Measurements from ENCODE around the gene RGS7BP.

RGS7BP gene

DNA sequence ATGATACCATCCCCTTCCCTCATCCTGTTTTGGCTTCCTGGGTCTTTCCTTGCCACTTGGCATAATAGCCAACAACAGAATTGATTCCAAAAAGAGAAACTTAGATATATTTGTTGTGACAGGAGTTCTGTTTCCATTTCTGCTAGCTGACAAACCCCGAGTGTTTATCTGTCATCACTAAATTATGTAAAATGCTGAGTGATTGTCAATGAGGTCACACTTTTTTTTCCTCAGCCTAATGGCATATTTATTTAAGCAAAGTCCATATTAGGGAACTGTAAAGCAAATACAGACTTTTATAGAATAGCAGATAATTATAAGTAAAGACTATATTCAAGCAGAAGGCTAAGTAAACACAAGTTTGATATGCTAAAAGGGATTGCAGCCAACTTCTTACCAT, 64.0 kb downstream of the RGS7BP start:
- Histone ChIP-seq H2AFZ (ENCODE audit: low read depth, low read length) (no peak overlapping the region), H3K9me3 (ENCODE audit: insufficient read depth, low read length) (no peaks in the 10 kb centered on the region), H4K20me1 (ENCODE audit: insufficient read depth, low read length) (no peaks in the 10 kb centered on the region), H3K27me3 (ENCODE audit: low read depth, low read length) (no peaks in the 10 kb centered on the region), H3K4me2 (ENCODE audit: low read length) (no peak overlapping the region), H3K79me2 (ENCODE audit: low read length) (no peaks in the 10 kb centered on the region), H3K36me3 (replicated peaks; ENCODE audit: low read depth, low read length) (no peaks in the 10 kb centered on the region), H3K4me3 (ENCODE audit: low read length) (no peak overlapping the region), H3K9ac (ENCODE audit: low read length) (no peak overlapping the region), H3K27ac (ENCODE audit: low read length) (no peak overlapping the region), H3K4me1 (ENCODE audit: low read length) (peaks cover 9% of the 10 kb centered on the region)
- TF ChIP-seq, protein P1, sequence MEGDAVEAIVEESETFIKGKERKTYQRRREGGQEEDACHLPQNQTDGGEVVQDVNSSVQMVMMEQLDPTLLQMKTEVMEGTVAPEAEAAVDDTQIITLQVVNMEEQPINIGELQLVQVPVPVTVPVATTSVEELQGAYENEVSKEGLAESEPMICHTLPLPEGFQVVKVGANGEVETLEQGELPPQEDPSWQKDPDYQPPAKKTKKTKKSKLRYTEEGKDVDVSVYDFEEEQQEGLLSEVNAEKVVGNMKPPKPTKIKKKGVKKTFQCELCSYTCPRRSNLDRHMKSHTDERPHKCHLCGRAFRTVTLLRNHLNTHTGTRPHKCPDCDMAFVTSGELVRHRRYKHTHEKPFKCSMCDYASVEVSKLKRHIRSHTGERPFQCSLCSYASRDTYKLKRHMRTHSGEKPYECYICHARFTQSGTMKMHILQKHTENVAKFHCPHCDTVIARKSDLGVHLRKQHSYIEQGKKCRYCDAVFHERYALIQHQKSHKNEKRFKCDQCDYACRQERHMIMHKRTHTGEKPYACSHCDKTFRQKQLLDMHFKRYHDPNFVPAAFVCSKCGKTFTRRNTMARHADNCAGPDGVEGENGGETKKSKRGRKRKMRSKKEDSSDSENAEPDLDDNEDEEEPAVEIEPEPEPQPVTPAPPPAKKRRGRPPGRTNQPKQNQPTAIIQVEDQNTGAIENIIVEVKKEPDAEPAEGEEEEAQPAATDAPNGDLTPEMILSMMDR (IDR thresholded peaks at IDR 0.05; ENCODE audit: low read depth, low read length), result no peak
- TF ChIP-seq EZH2phosphoT487 (IDR thresholded peaks at IDR 0.05; ENCODE audit: low read depth), result no peak

DNA sequence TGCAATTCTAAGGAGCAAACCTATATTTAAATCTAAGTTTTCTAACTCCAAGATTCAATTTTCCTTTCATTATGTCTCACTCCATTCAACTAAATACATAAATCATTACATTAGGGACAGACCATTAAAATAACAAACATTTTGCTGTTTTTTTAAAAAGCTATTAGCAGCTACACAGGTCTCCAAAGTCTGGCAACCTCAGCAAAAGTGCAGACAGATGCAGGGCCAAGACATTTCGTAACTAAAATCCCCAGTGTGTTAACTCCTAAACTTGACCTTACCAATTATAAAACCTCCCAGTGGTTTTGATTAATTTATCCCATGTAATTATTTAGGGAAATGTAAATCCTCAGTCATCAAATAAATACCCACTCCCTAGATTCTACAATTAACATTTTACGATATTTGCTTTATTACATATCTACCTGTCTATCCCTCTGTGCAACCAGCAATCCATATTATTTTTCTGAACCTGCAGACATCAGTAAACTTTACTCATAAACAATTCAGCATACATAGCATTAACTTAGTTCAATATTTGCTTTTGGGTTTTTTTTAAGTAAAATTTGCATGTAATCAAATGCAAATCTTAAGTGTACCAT, 64.7 kb downstream of the RGS7BP start:
- H3K9ac ChIP-seq (ENCODE audit: low read length), result no peak overlapping the region
- no peak overlapping the region for H2AFZ ChIP-seq (ENCODE audit: low read depth, low read length)

DNA sequence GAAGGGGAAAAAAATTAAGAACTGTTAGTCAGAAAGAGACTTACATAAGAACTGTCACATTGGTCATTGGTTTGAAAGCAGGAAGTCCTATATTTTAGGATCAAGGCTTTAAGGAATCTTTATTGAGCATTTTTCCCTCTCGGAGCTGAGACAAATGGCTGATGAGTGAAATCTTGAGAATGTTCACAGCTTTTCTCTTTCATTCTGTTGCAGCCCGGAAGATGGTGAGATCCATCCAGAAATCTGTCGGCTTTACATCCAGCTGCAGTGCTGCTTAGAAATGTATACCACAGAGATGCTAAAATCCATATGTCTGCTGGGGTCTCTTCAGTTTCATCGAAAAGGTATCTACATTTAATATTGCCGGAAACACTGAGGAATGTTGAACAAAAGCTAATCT, 69.7 kb downstream of the RGS7BP start:
- no peaks in the 10 kb centered on the region for H3K27me3 ChIP-seq (ENCODE audit: low read depth, low read length)
- no peak overlapping the region for H2AFZ ChIP-seq (ENCODE audit: low read depth, low read length)
- no peak overlapping the region for H3K4me2 ChIP-seq (ENCODE audit: low read length)
- TF ChIP-seq, protein P1 (IDR thresholded peaks at IDR 0.05; ENCODE audit: low read depth, low read length), result no peak
- H3K36me3 ChIP-seq (replicated peaks; ENCODE audit: low read depth, low read length), result no peaks in the 10 kb centered on the region
- no peaks in the 10 kb centered on the region for H4K20me1 ChIP-seq (ENCODE audit: insufficient read depth, low read length)
- no peak overlapping the region for H3K9ac ChIP-seq (ENCODE audit: low read length)
- no peak overlapping the region for H3K27ac ChIP-seq (ENCODE audit: low read length)
- H3K4me3 ChIP-seq (ENCODE audit: low read length), result no peak overlapping the region
- H3K4me1 ChIP-seq (ENCODE audit: low read length), result peaks cover 9% of the 10 kb centered on the region
- H3K9me3 ChIP-seq (ENCODE audit: insufficient read depth, low read length), result no peaks in the 10 kb centered on the region
- H3K79me2 ChIP-seq (ENCODE audit: low read length), result no peaks in the 10 kb centered on the region

More for the DNA sequence above, 64.7 kb downstream of the RGS7BP start:
- no peak overlapping the region for H3K27ac ChIP-seq (ENCODE audit: low read length)
- TF ChIP-seq EZH2phosphoT487 (IDR thresholded peaks at IDR 0.05; ENCODE audit: low read depth), result no peak
- TF ChIP-seq, protein P1 (IDR thresholded peaks at IDR 0.05; ENCODE audit: low read depth, low read length), result no peak
- H3K9me3 ChIP-seq (ENCODE audit: insufficient read depth, low read length), result no peaks in the 10 kb centered on the region
- H3K4me1 ChIP-seq (ENCODE audit: low read length), result peaks cover 9% of the 10 kb centered on the region
- no peak overlapping the region for H3K4me2 ChIP-seq (ENCODE audit: low read length)
- H3K4me3 ChIP-seq (ENCODE audit: low read length), result no peak overlapping the region
- H3K36me3 ChIP-seq (replicated peaks; ENCODE audit: low read depth, low read length), result no peaks in the 10 kb centered on the region
- H3K27me3 ChIP-seq (ENCODE audit: low read depth, low read length), result no peaks in the 10 kb centered on the region
- no peaks in the 10 kb centered on the region for H3K79me2 ChIP-seq (ENCODE audit: low read length)
- no peaks in the 10 kb centered on the region for H4K20me1 ChIP-seq (ENCODE audit: insufficient read depth, low read length)

DNA sequence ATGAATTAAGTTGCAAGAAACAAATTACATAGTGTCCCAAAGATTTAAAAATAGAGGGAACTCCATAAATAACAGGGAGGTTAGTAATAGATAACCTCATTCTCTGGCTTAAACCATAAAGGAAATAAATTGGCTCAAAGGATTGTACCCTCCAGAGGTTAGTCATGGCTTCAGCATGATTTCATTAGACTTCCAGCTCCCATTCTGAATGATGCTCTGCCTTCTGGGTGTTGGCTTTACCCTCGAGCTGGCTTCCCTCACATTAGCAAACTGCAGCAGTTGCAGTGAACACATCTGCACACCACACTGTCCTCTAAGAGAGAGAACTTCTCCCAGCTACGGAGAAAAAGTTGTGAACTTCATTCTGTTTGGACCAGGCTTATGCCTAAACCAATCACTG, 70.4 kb downstream of the RGS7BP start:
- no peaks in the 10 kb centered on the region for H4K20me1 ChIP-seq (ENCODE audit: insufficient read depth, low read length)
- no peaks in the 10 kb centered on the region for H3K79me2 ChIP-seq (ENCODE audit: low read length)
- H3K9me3 ChIP-seq (ENCODE audit: insufficient read depth, low read length), result no peaks in the 10 kb centered on the region
- no peak overlapping the region for H3K4me3 ChIP-seq (ENCODE audit: low read length)
- TF ChIP-seq EZH2phosphoT487 (IDR thresholded peaks at IDR 0.05; ENCODE audit: low read depth), result no peak
- TF ChIP-seq, protein P1 (IDR thresholded peaks at IDR 0.05; ENCODE audit: low read depth, low read length), result no peak
- no peak overlapping the region for H2AFZ ChIP-seq (ENCODE audit: low read depth, low read length)
- H3K4me1 ChIP-seq (ENCODE audit: low read length), result peaks cover 9% of the 10 kb centered on the region
- H3K4me2 ChIP-seq (ENCODE audit: low read length), result no peak overlapping the region
- no peaks in the 10 kb centered on the region for H3K36me3 ChIP-seq (replicated peaks; ENCODE audit: low read depth, low read length)
- H3K27ac ChIP-seq (ENCODE audit: low read length), result no peak overlapping the region
- no peaks in the 10 kb centered on the region for H3K27me3 ChIP-seq (ENCODE audit: low read depth, low read length)
- no peak overlapping the region for H3K9ac ChIP-seq (ENCODE audit: low read length)

Measured in OCI-LY3 (cell line).